GM13977 (cell line): Measurements from ENCODE around the gene IL2RA.

Source experiments
- DNase-seq: peaks from one replicate; pipeline ENCODE4 v3.0.0; 2012; ENCODE audit warnings: low spot score
- CTCF ChIP-seq: IDR thresholded peaks from 2 replicates; pipeline ENCODE4 v1.5.1; 2012; ENCODE audit warnings: mild to moderate bottlenecking, control low read depth; ENCODE audit not compliant: insufficient read depth; ENCODE audit errors: extremely low read depth, missing control alignments
- in situ Hi-C: fragments of 300-500 bp; cut with MboI; formaldehyde crosslinking; loops from one replicate; pipeline ENCODE4 v1.12.0; 2022; ENCODE audit warnings: low sequenced_read_pairs, low pct_unique_long_range_greater_than_20kb, mixed read lengths, inconsistent platforms; ENCODE audit not compliant: unreplicated experiment

The IL2RA gene

DNA sequence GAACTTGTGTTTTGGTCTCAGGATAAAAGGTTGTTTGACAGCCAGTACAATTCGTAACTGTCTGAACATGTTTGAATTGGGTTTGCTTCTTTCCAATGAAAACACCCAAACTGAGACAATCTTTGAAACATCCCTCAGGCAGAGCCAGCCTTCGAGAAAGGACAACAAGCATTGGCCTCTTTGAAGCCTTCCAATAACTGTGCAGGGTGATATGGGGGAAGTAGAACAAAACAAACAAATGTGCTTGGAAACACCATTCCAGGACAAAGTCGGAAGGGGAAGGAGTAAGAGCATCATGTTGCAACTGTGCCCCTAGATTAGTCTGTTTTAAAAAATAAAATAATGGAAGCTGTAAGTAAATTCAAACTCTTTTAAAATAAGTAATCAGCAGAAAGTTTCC is 39.5 kb downstream of the IL2RA start:
- no peak for TF ChIP-seq CTCF
- in situ Hi-C loops = no loop called here
- DNase-seq = no peak

GRCh38 chr10:6020826-6021225 is 41.3 kb downstream of the IL2RA start:
- DNase-seq = no peak
- TF ChIP-seq CTCF = no peak
- in situ Hi-C loops = no loop called here

- no peak for DNase-seq
- in situ Hi-C loops = no loop called here
- TF ChIP-seq CTCF = no peak
Measured at GRCh38 chr10:6019796-6020195, 42.4 kb downstream of the IL2RA start.

GRCh38 chr10:6019010-6019782 is 43.0 kb downstream of the IL2RA start:
- TF ChIP-seq CTCF = no peak
- in situ Hi-C loops = no loop called here
- no peak for DNase-seq

DNA sequence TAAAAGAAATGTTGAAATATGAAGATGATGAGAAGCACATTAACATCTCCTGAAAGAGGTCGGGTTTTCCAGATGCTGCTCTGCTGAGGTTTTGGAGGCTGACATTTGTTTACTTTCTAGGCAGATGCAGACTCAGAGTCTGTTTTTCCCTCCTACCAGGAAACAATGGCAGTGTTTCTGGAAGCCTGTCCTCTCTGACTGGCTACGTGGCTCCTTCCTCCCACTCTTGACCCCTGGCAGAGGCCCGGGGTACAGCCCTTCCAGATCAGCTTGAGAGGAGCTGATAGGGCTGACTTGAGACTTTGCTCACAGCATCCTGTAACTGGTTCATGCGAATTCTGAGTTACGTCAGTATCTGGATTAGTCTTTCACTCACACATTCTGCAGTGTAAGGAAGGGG is 43.7 kb downstream of the IL2RA start:
- TF ChIP-seq CTCF = no peak
- in situ Hi-C loops = no loop called here
- no peak for DNase-seq

DNA sequence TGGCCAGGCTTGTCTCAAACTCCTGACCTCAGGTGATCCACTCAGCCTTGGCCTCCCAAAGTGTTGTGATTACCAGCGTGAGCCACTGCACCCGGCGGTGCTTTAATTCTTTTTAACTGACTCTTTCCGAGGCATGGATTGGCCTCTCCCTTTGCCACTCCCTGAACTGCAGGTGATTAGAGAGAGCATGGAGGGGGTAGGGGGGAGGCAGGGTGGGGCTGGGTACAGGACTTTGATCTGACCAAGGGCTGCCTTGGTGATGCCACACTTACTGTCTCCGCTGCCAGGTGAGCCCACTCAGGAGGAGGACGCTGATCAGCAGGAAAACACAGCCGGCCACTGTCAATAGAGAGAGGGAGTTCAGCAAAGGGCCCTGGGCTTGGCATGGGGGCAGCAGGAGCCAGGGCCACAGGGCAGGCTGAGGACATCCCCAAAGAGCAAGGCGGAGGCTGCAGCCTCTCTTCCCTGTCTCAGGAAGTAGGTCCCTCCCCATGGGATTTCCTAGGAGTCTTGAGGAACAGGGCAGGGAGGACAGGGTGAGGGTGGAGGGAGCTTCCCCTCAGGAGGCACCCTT is 44.3 kb downstream of the IL2RA start:
- no peak for DNase-seq
- TF ChIP-seq CTCF = no peak
- in situ Hi-C loops = no loop called here
